HepG2 (cell line): ENCODE results near the gene ZNF334. TPM values are rescaled to one million over a fixed set of nuclear protein-coding genes. Genes with fewer than 3 reads are reported as not detected.

Source experiments
- ATAC-seq: fragments of 200-7000 bp; cut with Tn5 transposase; 3 replicates; pipeline ENCODE4 v1.9.1; 2020; ENCODE audit warnings: mild to moderate bottlenecking, moderate library complexity
- BruUV-seq: library from RNA; stranded (reverse); fragments of 400-500 nt; replicated peaks from 2 replicates; lab custom pipeline; 2021; lab: Mats Ljungman, UMichigan
- CTCF ChIA-PET: fragments of 300-600 bp; formaldehyde crosslinking; extraction: SDS; loops from one replicate; lab custom pipeline; 2021; ENCODE audit warnings: low total read pairs, inconsistent platforms, low intra/inter-chr PET ratio; lab: Yijun Ruan, JAX
- POLR2A ChIA-PET: fragments of 350-600 bp; sonication (Branson Sonifier 250); formaldehyde crosslinking; loops from one replicate; lab custom pipeline; 2020; ENCODE audit warnings: antibody characterized with exemption, inconsistent platforms; lab: Yijun Ruan, JAX
- DNase-seq: peaks from one replicate; pipeline ENCODE4 v3.0.0-alpha.2; 2015; ENCODE audit warnings: low spot score
- FAIRE-seq: peaks from 3 replicates; lab custom pipeline; 2011; peaks lifted over from hg19 to GRCh38; lab: Jason Lieb, UNC
- H2AFZ ChIP-seq: one replicate; pipeline ENCODE4 v1.6.1; 2011; ENCODE audit warnings: low read length, inconsistent platforms
- H3K27ac ChIP-seq: fragments of 300-600 bp; 3 replicates; pipeline ENCODE4 v1.8.0; 2011; ENCODE audit warnings: mixed run types, mild to moderate bottlenecking, mixed read lengths, low read length, inconsistent platforms; ENCODE audit not compliant: insufficient read depth; ENCODE audit errors: extremely low read length
- H3K27me3 ChIP-seq, 2 experiments: fragments of 200-600 bp in 1 of 2; 2 replicates in 1 of 2; 3 replicates in 1 of 2; pipeline versions ENCODE4 v1.6.0 to v1.8.0; 2011; ENCODE audit warnings: low read length in 2 of 2, mild to moderate bottlenecking in 2 of 2, moderate library complexity in 2 of 2, inconsistent platforms in 1 of 2; ENCODE audit not compliant: insufficient read depth in 2 of 2, control insufficient read depth in 1 of 2
- H3K36me3 ChIP-seq, 2 experiments: fragments of 200-600 bp in 1 of 2; replicated peaks in 1 of 2; 2 replicates in 1 of 2; 3 replicates in 1 of 2; pipeline versions ENCODE4 v1.5.1 to v1.8.0; 2011; ENCODE audit warnings: low read length in 2 of 2, inconsistent platforms in 1 of 2; ENCODE audit not compliant: insufficient read depth in 2 of 2, control insufficient read depth in 1 of 2
- H3K4me1 ChIP-seq: 2 replicates; pipeline ENCODE4 v1.5.1; 2012; ENCODE audit warnings: low read length, inconsistent platforms; ENCODE audit not compliant: insufficient read depth
- H3K4me2 ChIP-seq: 2 replicates; pipeline ENCODE4 v1.6.0; 2011; ENCODE audit warnings: low read depth, low read length, inconsistent platforms
- H3K4me3 ChIP-seq, 3 experiments: fragments of 200-600 bp in 1 of 3; sonication (generic), shearing (Covaris generic) in 1 of 3; replicated peaks in 1 of 3; 2 replicates each; pipeline ENCODE4 v1.5.1; 2011 to 2016; ENCODE audit warnings: low read length in 3 of 3, inconsistent platforms in 2 of 3, low read depth in 2 of 3, mild to moderate bottlenecking in 2 of 3, control low read depth in 1 of 3, mixed read lengths in 1 of 3; ENCODE audit not compliant: insufficient read depth in 1 of 3
- H3K79me2 ChIP-seq: one replicate; pipeline ENCODE4 v1.6.1; 2011; ENCODE audit warnings: low read length, inconsistent platforms; ENCODE audit not compliant: insufficient read depth
- H3K9ac ChIP-seq: 2 replicates; pipeline ENCODE4 v1.6.0; 2011; ENCODE audit warnings: mild to moderate bottlenecking, low read depth, low read length, inconsistent platforms; ENCODE audit not compliant: insufficient read depth
- H3K9me3 ChIP-seq: 2 replicates; pipeline ENCODE4 v1.5.1; 2012; ENCODE audit warnings: mild to moderate bottlenecking, low read length
- H4K20me1 ChIP-seq: 2 replicates; pipeline ENCODE4 v1.6.0; 2011; ENCODE audit warnings: inconsistent platforms, mild to moderate bottlenecking, low read length, moderate library complexity; ENCODE audit not compliant: insufficient read depth
- EEA1 ChIP-seq: sonication (generic); formaldehyde crosslinking; IDR thresholded peaks from 2 replicates; pipeline ENCODE4 v1.5.1; 2020; ENCODE audit warnings: mild to moderate bottlenecking, missing genetic modification reagents, borderline replicate concordance
- HNF4G ChIP-seq, 2 experiments: sonication (generic) in 1 of 2; formaldehyde crosslinking in 1 of 2; IDR thresholded peaks; 2 replicates each; pipeline versions ENCODE4 v1.4.0 to v1.6.1; 2011 to 2020; ENCODE audit warnings: borderline replicate concordance in 2 of 2, low read depth in 2 of 2, mild to moderate bottlenecking in 2 of 2, low read length in 1 of 2, missing genetic modification reagents in 1 of 2, moderate library complexity in 1 of 2
- KLF16 ChIP-seq, 2 experiments: sonication (generic) in 1 of 2; formaldehyde crosslinking in 1 of 2; IDR thresholded peaks; 2 replicates each; pipeline versions ENCODE4 v1.6.1 to v1.8.0; 2016 to 2023; ENCODE audit warnings: missing genetic modification reagents in 2 of 2, missing compliant biosample characterization in 1 of 2
- RBM39 ChIP-seq: fragments of 200-400 bp; formaldehyde crosslinking; IDR thresholded peaks from one replicate; pipeline ENCODE4 v1.6.1; 2018; ENCODE audit warnings: antibody characterized with exemption, mild to moderate bottlenecking, low read depth, low read length; ENCODE audit not compliant: poor library complexity, severe bottlenecking
- THAP11 ChIP-seq: IDR thresholded peaks from 2 replicates; pipeline ENCODE4 v1.6.1; 2016; ENCODE audit warnings: missing biosample characterization, missing genetic modification reagents
- ZFP82 ChIP-seq: sonication (generic); formaldehyde crosslinking; IDR thresholded peaks from 2 replicates; pipeline ENCODE4 v1.5.1; 2020; ENCODE audit warnings: mild to moderate bottlenecking, missing genetic modification reagents, borderline replicate concordance
- ZNF331 ChIP-seq: sonication (generic); formaldehyde crosslinking; IDR thresholded peaks from 2 replicates; pipeline ENCODE4 v1.4.0; 2020; ENCODE audit warnings: missing genetic modification reagents
- ZNF816 ChIP-seq: sonication (generic); formaldehyde crosslinking; IDR thresholded peaks from 2 replicates; pipeline ENCODE4 v1.8.0; 2022; ENCODE audit warnings: missing genetic modification reagents, mild to moderate bottlenecking, borderline replicate concordance
- WGBS: methylation state at CpG from one replicate; pipeline ENCODE4 v1.1.6; 2017; ENCODE audit warnings: low lambda C conversion rate; 5-methylcytosine and 5-hydroxymethylcytosine counted together
- in situ Hi-C: cut with HindIII; loops from 2 replicates; pipeline ENCODE4 v1.10.0; 2017; ENCODE audit warnings: low pct_unique_long_range_greater_than_20kb; ENCODE audit not compliant: extremely low pct_ligation_motif_present
- intact Hi-C: fragments of 100-400 bp; cut with micrococcal nuclease; formaldehyde crosslinking; loops from one replicate; pipeline ENCODE4 v1.10.0; 2022; ENCODE audit not compliant: unreplicated experiment
- polyA plus RNA-seq, 8 experiments: library from polyadenylated mRNA; depleted of rRNA in 3 of 8; stranded (reverse) in 7 of 8; unstranded in 1 of 8; fragments of >200 nt; fragmentation: Illumina TruSeq in 4 of 8; extraction: Trizol in 4 of 8; gene quantifications; 2 replicates each; pipeline versions ENCODE4 v1.2.1 to v1.2.3, GENCODE V29; 2011 to 2016; ENCODE audit warnings: low read depth in 4 of 8, missing spikeins in 1 of 8, mixed read lengths in 1 of 8; ENCODE audit not compliant: insufficient read depth in 1 of 8
- total RNA-seq, 5 experiments: library from RNA; depleted of rRNA; stranded (reverse); fragments of >200 nt; fragmentation: Illumina TruSeq; extraction: Trizol; gene quantifications; 2 replicates each; pipeline ENCODE4 v1.2.3, GENCODE V29; 2016; ENCODE audit warnings: low read depth in 1 of 5
- TF ChIP-seq, protein P1 (sequence below): sonication (generic); formaldehyde crosslinking; conservative IDR thresholded peaks from 2 replicates; pipeline ENCODE4 v1.5.0; 2020; ENCODE audit warnings: missing genetic modification reagents
- TF ChIP-seq, protein P2 (sequence below): sonication (generic); formaldehyde crosslinking; IDR thresholded peaks from 2 replicates; pipeline ENCODE4 v1.4.0; 2020; ENCODE audit warnings: missing genetic modification reagents, low read depth, mild to moderate bottlenecking, borderline replicate concordance
- TF ChIP-seq, protein P3 (sequence below): sonication (generic); formaldehyde crosslinking; IDR thresholded peaks from 2 replicates; pipeline ENCODE4 v1.4.0; 2020; ENCODE audit warnings: missing genetic modification reagents
- TF ChIP-seq, protein P4 (sequence below): sonication (generic); formaldehyde crosslinking; IDR thresholded peaks from 2 replicates; pipeline ENCODE4 v1.4.0; 2020; ENCODE audit warnings: missing genetic modification reagents
- TF ChIP-seq, protein P5 (sequence below): sonication (generic); formaldehyde crosslinking; IDR thresholded peaks from 2 replicates; pipeline ENCODE4 v1.5.0; 2020; ENCODE audit warnings: missing genetic modification reagents

The ZNF334 gene
- total and polyA plus RNA-seq, 2 of the 13 experiments (the other 11 are each of a cell fraction or from before 2014, with no cell fraction given) = 4.8 to 7.8 TPM

DNA sequence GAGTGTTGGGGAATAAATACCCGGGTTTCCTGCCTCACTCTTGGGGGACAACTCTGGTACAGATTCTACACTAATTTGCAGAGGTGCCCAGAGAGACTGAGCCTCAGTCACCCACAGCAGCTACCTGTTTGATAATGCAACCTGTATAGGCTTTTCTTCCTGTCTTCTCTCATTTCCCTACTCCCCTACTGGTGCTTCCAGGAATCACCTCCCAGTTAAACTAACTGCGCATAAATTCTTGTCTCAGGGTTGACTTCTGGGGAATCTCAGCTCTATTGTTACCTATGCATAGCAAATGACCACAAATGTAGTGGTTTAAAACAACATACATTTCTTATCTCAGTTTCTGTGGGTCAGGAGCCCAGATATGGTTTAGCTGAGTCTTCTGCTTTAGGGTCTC, 25.8 kb upstream of the ZNF334 start:
- Histone ChIP-seq H3K4me3 (no peak overlapping the region), H3K36me3 (no peaks in the 10 kb centered on the region), H3K4me1 (peaks cover 5% of the 10 kb centered on the region), H3K4me2 (no peak overlapping the region), H3K27me3 (peaks cover 1 to 18% of the 10 kb centered on the region in 2 experiments; a peak in 2 of 5 replicates), H3K27ac (no peak overlapping the region), H3K9me3 (no peaks in the 10 kb centered on the region), H3K79me2 (no peaks in the 10 kb centered on the region)
- ATAC-seq (peak; percentile 60; the same call in 2 of the 3 replicates), DNase-seq (no peak)
- in situ Hi-C loops (no loop called here), intact Hi-C loops (no loop called here)
- WGBS = 60% methylated on average over 2 of the region's 2 CpGs
- CTCF ChIA-PET = no interaction called here
- no peak for TF ChIP-seq HNF4G (IDR thresholded peaks at IDR 0.05; ENCODE audit: borderline replicate concordance, low read depth, low read length)
- TF ChIP-seq HNF4G (CRISPR knock-in tag; IDR thresholded peaks at IDR 0.05; ENCODE audit: borderline replicate concordance, low read depth) = no peak
- TF ChIP-seq, protein P1, sequence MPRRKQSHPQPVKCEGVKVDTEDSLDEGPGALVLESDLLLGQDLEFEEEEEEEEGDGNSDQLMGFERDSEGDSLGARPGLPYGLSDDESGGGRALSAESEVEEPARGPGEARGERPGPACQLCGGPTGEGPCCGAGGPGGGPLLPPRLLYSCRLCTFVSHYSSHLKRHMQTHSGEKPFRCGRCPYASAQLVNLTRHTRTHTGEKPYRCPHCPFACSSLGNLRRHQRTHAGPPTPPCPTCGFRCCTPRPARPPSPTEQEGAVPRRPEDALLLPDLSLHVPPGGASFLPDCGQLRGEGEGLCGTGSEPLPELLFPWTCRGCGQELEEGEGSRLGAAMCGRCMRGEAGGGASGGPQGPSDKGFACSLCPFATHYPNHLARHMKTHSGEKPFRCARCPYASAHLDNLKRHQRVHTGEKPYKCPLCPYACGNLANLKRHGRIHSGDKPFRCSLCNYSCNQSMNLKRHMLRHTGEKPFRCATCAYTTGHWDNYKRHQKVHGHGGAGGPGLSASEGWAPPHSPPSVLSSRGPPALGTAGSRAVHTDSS = no peak
- TF ChIP-seq, protein P2, sequence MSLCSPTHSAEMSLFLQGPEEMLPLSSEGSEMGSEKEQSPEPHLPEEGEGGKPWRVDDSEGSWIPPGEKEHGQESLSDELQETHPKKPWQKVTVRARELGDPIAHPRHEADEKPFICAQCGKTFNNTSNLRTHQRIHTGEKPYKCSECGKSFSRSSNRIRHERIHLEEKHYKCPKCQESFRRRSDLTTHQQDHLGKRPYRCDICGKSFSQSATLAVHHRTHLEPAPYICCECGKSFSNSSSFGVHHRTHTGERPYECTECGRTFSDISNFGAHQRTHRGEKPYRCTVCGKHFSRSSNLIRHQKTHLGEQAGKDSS (CRISPR knock-in tag) = no peak
- TF ChIP-seq ZFP82 = no peak
- TF ChIP-seq, protein P3, sequence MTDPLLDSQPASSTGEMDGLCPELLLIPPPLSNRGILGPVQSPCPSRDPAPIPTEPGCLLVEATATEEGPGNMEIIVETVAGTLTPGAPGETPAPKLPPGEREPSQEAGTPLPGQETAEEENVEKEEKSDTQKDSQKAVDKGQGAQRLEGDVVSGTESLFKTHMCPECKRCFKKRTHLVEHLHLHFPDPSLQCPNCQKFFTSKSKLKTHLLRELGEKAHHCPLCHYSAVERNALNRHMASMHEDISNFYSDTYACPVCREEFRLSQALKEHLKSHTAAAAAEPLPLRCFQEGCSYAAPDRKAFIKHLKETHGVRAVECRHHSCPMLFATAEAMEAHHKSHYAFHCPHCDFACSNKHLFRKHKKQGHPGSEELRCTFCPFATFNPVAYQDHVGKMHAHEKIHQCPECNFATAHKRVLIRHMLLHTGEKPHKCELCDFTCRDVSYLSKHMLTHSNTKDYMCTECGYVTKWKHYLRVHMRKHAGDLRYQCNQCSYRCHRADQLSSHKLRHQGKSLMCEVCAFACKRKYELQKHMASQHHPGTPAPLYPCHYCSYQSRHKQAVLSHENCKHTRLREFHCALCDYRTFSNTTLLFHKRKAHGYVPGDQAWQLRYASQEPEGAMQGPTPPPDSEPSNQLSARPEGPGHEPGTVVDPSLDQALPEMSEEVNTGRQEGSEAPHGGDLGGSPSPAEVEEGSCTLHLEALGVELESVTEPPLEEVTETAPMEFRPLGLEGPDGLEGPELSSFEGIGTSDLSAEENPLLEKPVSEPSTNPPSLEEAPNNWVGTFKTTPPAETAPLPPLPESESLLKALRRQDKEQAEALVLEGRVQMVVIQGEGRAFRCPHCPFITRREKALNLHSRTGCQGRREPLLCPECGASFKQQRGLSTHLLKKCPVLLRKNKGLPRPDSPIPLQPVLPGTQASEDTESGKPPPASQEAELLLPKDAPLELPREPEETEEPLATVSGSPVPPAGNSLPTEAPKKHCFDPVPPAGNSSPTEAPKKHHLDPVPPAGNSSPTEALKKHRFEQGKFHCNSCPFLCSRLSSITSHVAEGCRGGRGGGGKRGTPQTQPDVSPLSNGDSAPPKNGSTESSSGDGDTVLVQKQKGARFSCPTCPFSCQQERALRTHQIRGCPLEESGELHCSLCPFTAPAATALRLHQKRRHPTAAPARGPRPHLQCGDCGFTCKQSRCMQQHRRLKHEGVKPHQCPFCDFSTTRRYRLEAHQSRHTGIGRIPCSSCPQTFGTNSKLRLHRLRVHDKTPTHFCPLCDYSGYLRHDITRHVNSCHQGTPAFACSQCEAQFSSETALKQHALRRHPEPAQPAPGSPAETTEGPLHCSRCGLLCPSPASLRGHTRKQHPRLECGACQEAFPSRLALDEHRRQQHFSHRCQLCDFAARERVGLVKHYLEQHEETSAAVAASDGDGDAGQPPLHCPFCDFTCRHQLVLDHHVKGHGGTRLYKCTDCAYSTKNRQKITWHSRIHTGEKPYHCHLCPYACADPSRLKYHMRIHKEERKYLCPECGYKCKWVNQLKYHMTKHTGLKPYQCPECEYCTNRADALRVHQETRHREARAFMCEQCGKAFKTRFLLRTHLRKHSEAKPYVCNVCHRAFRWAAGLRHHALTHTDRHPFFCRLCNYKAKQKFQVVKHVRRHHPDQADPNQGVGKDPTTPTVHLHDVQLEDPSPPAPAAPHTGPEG (CRISPR knock-in tag) = no peak
- TF ChIP-seq, protein P4, sequence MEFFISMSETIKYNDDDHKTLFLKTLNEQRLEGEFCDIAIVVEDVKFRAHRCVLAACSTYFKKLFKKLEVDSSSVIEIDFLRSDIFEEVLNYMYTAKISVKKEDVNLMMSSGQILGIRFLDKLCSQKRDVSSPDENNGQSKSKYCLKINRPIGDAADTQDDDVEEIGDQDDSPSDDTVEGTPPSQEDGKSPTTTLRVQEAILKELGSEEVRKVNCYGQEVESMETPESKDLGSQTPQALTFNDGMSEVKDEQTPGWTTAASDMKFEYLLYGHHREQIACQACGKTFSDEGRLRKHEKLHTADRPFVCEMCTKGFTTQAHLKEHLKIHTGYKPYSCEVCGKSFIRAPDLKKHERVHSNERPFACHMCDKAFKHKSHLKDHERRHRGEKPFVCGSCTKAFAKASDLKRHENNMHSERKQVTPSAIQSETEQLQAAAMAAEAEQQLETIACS (CRISPR knock-in tag) = no peak
- TF ChIP-seq THAP11 (CRISPR knock-in tag) = no peak
- TF ChIP-seq RBM39 = no peak
- no peak for TF ChIP-seq KLF16 (CRISPR knock-in tag; IDR thresholded peaks at IDR 0.05)
- no peak for TF ChIP-seq EEA1
- TF ChIP-seq ZNF331 (CRISPR knock-in tag) = no peak
- TF ChIP-seq, protein P5, sequence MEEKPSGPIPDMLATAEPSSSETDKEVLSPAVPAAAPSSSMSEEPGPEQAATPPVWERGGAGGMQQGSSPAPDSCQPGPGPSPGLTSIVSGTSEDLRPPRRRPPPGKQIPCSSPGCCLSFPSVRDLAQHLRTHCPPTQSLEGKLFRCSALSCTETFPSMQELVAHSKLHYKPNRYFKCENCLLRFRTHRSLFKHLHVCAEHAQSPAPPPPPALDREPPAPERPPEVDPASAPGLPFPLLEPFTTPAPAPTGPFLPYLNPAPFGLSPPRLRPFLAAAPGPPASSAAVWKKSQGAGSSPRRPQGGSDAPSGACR (CRISPR knock-in tag) = no peak
- no peak for TF ChIP-seq ZNF816 (CRISPR knock-in tag)
- TF ChIP-seq, all 625 proteins: peak for 0
- FAIRE-seq = peak; percentile 30
- H2AFZ ChIP-seq = no peak overlapping the region
- POLR2A ChIA-PET = no interaction called here
- BruUV-seq = no TSS peak
- H3K9ac ChIP-seq = no peak overlapping the region
- no peaks in the 10 kb centered on the region for H4K20me1 ChIP-seq
